MM.1S (cell line): Measurements from ENCODE around the gene GJC1.
"Not testable (repeated sequence)": the region's sequence is repeated elsewhere in the genome, so short reads cannot be mapped to it uniquely, and the experiment has no call there.

ENCODE experiments used
- DNase-seq: peaks from one replicate; pipeline ENCODE4 v3.0.0-alpha.2; 2015
- H2AFZ ChIP-seq: fragments of 300-600 bp; sonication (generic); 2 replicates; pipeline ENCODE4 v1.6.0; 2016; ENCODE audit warnings: antibody characterized with exemption, low read length
- H3F3A ChIP-seq: fragments of 300-600 bp; sonication (generic); 2 replicates; pipeline ENCODE4 v1.6.1; 2016; ENCODE audit warnings: mild to moderate bottlenecking, antibody characterized with exemption, low read length, moderate library complexity, mixed read lengths; ENCODE audit not compliant: insufficient read depth
- H3K27ac ChIP-seq: fragments of 300-600 bp; sonication (generic); 2 replicates; pipeline ENCODE4 v1.5.1; 2016; ENCODE audit warnings: mild to moderate bottlenecking, low read length
- H3K27me3 ChIP-seq: fragments of 300-600 bp; sonication (generic); replicated peaks from 2 replicates; pipeline ENCODE4 v1.6.0; 2016; ENCODE audit warnings: low read length; ENCODE audit not compliant: insufficient read depth
- H3K36me3 ChIP-seq: fragments of 300-600 bp; sonication (generic); replicated peaks from 2 replicates; pipeline ENCODE4 v1.6.1; 2016; ENCODE audit warnings: mild to moderate bottlenecking, low read length, mixed read lengths; ENCODE audit not compliant: insufficient read depth
- H3K4me1 ChIP-seq: fragments of 300-600 bp; sonication (generic); 2 replicates; pipeline ENCODE4 v1.6.1; 2016; ENCODE audit warnings: low read length, mixed read lengths
- H3K4me2 ChIP-seq: fragments of 300-600 bp; sonication (generic); 2 replicates; pipeline ENCODE4 v1.6.0; 2016; ENCODE audit warnings: low read depth, low read length
- H3K4me3 ChIP-seq: fragments of 300-600 bp; sonication (generic); 2 replicates; pipeline ENCODE4 v1.5.1; 2016; ENCODE audit warnings: low read length, mixed read lengths
- H3K79me2 ChIP-seq: fragments of 300-600 bp; sonication (generic); 2 replicates; pipeline ENCODE4 v1.6.1; 2016; ENCODE audit warnings: mixed run types, low read length, mixed read lengths
- H3K9ac ChIP-seq: fragments of 300-600 bp; sonication (generic); 2 replicates; pipeline ENCODE4 v1.6.1; 2016; ENCODE audit warnings: low read length, mixed read lengths
- H3K9me2 ChIP-seq: fragments of 300-600 bp; sonication (generic); replicated peaks from 2 replicates; pipeline ENCODE4 v1.6.1; 2016; ENCODE audit warnings: mild to moderate bottlenecking, low read length, mixed read lengths; ENCODE audit not compliant: insufficient read depth
- H3K9me3 ChIP-seq: fragments of 300-600 bp; sonication (generic); replicated peaks from 2 replicates; pipeline ENCODE4 v1.6.1; 2016; ENCODE audit warnings: mild to moderate bottlenecking, low read length, mixed read lengths; ENCODE audit not compliant: insufficient read depth
- H4K20me1 ChIP-seq: fragments of 300-600 bp; sonication (generic); 2 replicates; pipeline ENCODE4 v1.6.1; 2016; ENCODE audit warnings: mild to moderate bottlenecking, low read length, moderate library complexity, mixed read lengths; ENCODE audit not compliant: insufficient read depth
- CTCF ChIP-seq: fragments of 300-600 bp; sonication (generic); IDR thresholded peaks from 2 replicates; pipeline ENCODE4 v1.5.1; 2016; ENCODE audit warnings: antibody characterized with exemption, low read length, mixed read lengths
- EZH2 ChIP-seq: fragments of 300-600 bp; sonication (generic); optimal IDR thresholded peaks from 2 replicates; pipeline ENCODE3; 2017; ENCODE audit warnings: low read depth, mild to moderate bottlenecking, antibody characterized with exemption, low read length, mixed read lengths
- EZH2phosphoT487 ChIP-seq: fragments of 300-600 bp; sonication (generic); IDR thresholded peaks from 2 replicates; pipeline ENCODE4 v1.6.1; 2018; ENCODE audit warnings: antibody characterized with exemption, low read length

Gene GJC1

GRCh38 chr17:44828919-44829522 lies 1.1 kb downstream of the GJC1 start:
- TF ChIP-seq EZH2 (no peak), CTCF (no peak), EZH2phosphoT487 (no peak)
- Histone ChIP-seq H3K9me2 (no peaks in the 10 kb centered on the region), H3K4me3 (peak overlapping the region; percentile 67), H3K9ac (peak overlapping the region; percentile 71), H3K36me3 (no peaks in the 10 kb centered on the region), H3K27ac (no peak overlapping the region; the same call in 1 of the 2 replicates), H3K79me2 (peaks cover 12% of the 10 kb centered on the region), H3K4me1 (no peaks in the 10 kb centered on the region), H2AFZ (peak overlapping the region; percentile 86), H3K27me3 (peaks cover 36% of the 10 kb centered on the region; the same call in 1 of the 2 replicates), H4K20me1 (no peaks in the 10 kb centered on the region), H3F3A (no peaks in the 10 kb centered on the region), H3K4me2 (peak overlapping the region; percentile 72), H3K9me3 (no peaks in the 10 kb centered on the region)
- no peak for DNase-seq

GRCh38 chr17:44827863-44828262 lies 2.2 kb downstream of the GJC1 start:
- Histone ChIP-seq H3K27me3 (peaks cover 32% of the 10 kb centered on the region; the same call in 1 of the 2 replicates), H3K4me1 (no peaks in the 10 kb centered on the region), H2AFZ (no peak overlapping the region), H3K9me2 (no peaks in the 10 kb centered on the region), H3K27ac (no peak overlapping the region), H3K4me2 (no peak overlapping the region), H3F3A (no peaks in the 10 kb centered on the region), H3K9ac (no peak overlapping the region), H4K20me1 (no peaks in the 10 kb centered on the region), H3K79me2 (peaks cover 12% of the 10 kb centered on the region), H3K9me3 (no peaks in the 10 kb centered on the region), H3K36me3 (no peaks in the 10 kb centered on the region), H3K4me3 (no peak overlapping the region)
- no peak for DNase-seq
- TF ChIP-seq CTCF (no peak), EZH2 (no peak), EZH2phosphoT487 (no peak)

- Histone ChIP-seq H3K36me3 (no peaks in the 10 kb centered on the region), H3K4me1 (no peaks in the 10 kb centered on the region), H3F3A (no peaks in the 10 kb centered on the region), H3K9me2 (no peaks in the 10 kb centered on the region), H3K79me2 (peaks cover 12% of the 10 kb centered on the region), H3K4me2 (no peak overlapping the region), H3K27ac (no peak overlapping the region), H3K27me3 (peaks cover 31% of the 10 kb centered on the region; the same call in 1 of the 2 replicates), H3K4me3 (no peak overlapping the region), H3K9ac (no peak overlapping the region), H3K9me3 (no peaks in the 10 kb centered on the region), H4K20me1 (no peaks in the 10 kb centered on the region), H2AFZ (no peak overlapping the region)
- no peak for DNase-seq
- TF ChIP-seq EZH2phosphoT487 (no peak), CTCF (no peak), EZH2 (no peak)
These were observed 3.8 kb downstream of the GJC1 start for GRCh38 chr17:44826123-44826790.

- peaks cover 18% of the 10 kb centered on the region for H3K79me2 ChIP-seq
These were observed 4.9 kb downstream of the GJC1 start for GRCh38 chr17:44825236-44825635.

More at GRCh38 chr17:44825236-44825635, 4.9 kb downstream of the GJC1 start:
- H4K20me1 ChIP-seq, H3K4me1 ChIP-seq, H3K4me3 ChIP-seq, H3K4me2 ChIP-seq, H2AFZ ChIP-seq, H3K27ac ChIP-seq, H3K36me3 ChIP-seq, H3K9me3 ChIP-seq, DNase-seq, H3K9me2 ChIP-seq, H3F3A ChIP-seq, H3K9ac ChIP-seq: not testable (repeated sequence)
- peaks cover 21% of the 10 kb centered on the region; the same call in 1 of the 2 replicates for H3K27me3 ChIP-seq
